ENCODE measurements around the gene HERC2. TPM values are rescaled to one million over a fixed set of nuclear protein-coding genes. Genes with fewer than 3 reads are reported as not detected.
"Not testable (repeated sequence)": the region's sequence is repeated elsewhere in the genome, so short reads cannot be mapped to it uniquely, and the experiment has no call there.

HERC2 gene
- total RNA-seq, 3 donors from 2014 or later, result 61.2 to 109 (median 73.9) TPM

DNA sequence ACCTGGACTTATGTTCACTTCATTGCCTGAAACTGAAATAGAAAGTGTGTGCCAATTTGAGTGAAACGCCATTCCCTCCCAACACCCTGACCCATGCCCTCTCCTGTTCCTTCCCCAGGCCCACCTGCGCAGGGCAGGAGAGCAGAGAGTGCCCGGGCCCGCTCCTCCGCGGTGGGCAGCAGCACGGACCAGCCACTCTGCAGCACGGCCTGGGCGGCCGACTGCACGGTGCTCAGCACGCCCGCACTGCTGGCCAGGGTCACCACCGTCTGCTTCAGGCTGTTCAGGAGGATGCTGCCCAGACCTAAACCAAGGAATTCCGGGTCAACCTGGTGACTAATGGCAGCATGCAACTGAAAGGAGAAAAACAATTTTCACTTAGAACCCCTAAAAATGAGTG lies 66.0 kb downstream of the HERC2 start:
- TF ChIP-seq, protein P1, sequence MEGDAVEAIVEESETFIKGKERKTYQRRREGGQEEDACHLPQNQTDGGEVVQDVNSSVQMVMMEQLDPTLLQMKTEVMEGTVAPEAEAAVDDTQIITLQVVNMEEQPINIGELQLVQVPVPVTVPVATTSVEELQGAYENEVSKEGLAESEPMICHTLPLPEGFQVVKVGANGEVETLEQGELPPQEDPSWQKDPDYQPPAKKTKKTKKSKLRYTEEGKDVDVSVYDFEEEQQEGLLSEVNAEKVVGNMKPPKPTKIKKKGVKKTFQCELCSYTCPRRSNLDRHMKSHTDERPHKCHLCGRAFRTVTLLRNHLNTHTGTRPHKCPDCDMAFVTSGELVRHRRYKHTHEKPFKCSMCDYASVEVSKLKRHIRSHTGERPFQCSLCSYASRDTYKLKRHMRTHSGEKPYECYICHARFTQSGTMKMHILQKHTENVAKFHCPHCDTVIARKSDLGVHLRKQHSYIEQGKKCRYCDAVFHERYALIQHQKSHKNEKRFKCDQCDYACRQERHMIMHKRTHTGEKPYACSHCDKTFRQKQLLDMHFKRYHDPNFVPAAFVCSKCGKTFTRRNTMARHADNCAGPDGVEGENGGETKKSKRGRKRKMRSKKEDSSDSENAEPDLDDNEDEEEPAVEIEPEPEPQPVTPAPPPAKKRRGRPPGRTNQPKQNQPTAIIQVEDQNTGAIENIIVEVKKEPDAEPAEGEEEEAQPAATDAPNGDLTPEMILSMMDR (IDR thresholded peaks at IDR 0.05), result no peak
- no peaks in the 10 kb centered on the region for H3K4me1 ChIP-seq (ENCODE audit: low read depth)
- DNase-seq (no peak), ATAC-seq (no peak)
- no peak overlapping the region for H3K4me3 ChIP-seq
- intact Hi-C loops (cut with DNase I, micrococcal nuclease), result no loop called here
- H3K36me3 ChIP-seq (ENCODE audit: low read depth), result no peaks in the 10 kb centered on the region
- H3K9me3 ChIP-seq, result no peaks in the 10 kb centered on the region

DNA sequence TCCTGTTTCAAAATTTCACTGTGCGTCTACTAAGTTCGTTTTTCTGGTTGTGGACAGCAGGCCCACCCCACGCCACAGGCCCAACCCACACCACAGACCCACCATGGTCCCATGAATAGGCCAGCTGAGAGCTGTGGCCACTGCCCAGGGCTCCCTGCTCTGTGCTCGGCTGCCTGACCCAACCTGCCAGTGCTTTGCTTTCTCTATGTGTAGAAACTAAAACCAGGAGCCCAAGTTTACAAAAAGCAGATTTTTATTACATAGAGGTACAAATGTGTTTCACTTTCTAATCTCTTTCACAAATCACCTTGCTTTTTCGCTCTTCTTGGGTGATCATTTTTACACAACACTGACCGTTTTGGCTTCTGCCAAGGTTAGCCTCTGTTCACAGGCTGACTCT lies 69.1 kb downstream of the HERC2 start:
- H3K4me1 ChIP-seq (ENCODE audit: low read depth), result no peaks in the 10 kb centered on the region
- H3K4me3 ChIP-seq, result no peak overlapping the region
- DNase-seq, result no peak
- no peaks in the 10 kb centered on the region for H3K36me3 ChIP-seq (ENCODE audit: low read depth)
- intact Hi-C loops (cut with DNase I, micrococcal nuclease), result no loop called here
- no peak for ATAC-seq
- H3K9me3 ChIP-seq, result no peaks in the 10 kb centered on the region
- TF ChIP-seq, protein P1 (IDR thresholded peaks at IDR 0.05), result no peak

DNA sequence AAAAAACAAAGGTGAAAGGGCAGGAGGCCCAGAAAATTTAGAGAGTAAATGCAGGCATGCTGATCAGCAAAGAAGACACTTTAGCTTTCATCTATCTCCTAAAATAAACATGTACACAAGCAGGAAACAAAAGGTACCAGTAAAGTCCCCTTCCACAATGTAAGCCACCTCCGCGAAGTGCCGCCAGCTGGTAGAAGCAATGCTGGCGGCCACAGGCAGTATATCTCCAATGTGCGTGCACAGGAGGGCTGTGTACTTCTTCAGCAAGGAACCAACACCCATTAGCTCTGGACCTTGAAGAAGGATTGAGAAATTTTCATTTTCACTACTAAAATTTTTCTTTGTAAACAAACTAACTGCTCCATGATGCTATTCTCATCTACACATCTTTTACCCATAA lies 75.4 kb downstream of the HERC2 start:
- H3K4me3 ChIP-seq, result no peak overlapping the region
- no peaks in the 10 kb centered on the region for H3K4me1 ChIP-seq (ENCODE audit: low read depth)
- intact Hi-C loops (cut with DNase I, micrococcal nuclease), result no loop called here
- ATAC-seq (no peak), DNase-seq (no peak)
- H3K36me3 ChIP-seq (ENCODE audit: low read depth), result no peaks in the 10 kb centered on the region
- H3K9me3 ChIP-seq, result no peaks in the 10 kb centered on the region
- TF ChIP-seq, protein P1 (IDR thresholded peaks at IDR 0.05), result no peak

DNA sequence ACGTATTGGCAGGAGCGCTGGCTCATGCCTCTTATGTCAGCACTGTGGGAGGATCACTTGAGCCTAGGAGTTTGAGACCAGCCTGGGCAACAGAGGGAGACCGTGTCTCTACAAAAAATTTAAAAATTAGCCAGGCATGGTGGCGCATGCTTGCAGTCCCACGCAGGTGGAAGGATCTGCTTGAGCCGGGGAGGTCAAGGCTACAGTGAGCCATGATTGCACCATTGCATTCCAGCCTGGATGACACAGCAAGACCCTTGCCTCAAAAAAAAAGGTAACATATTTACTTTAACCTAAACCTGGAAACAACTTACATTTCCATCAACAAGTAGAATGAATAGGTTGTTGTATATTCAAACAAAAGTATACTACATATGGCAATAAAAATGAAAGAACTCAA lies 78.1 kb downstream of the HERC2 start:
- TF ChIP-seq, protein P1 (IDR thresholded peaks at IDR 0.05), result no peak
- no peak for DNase-seq
- ATAC-seq, result no peak
- H3K4me1 ChIP-seq (ENCODE audit: low read depth), result no peaks in the 10 kb centered on the region
- intact Hi-C loops (cut with DNase I, micrococcal nuclease), result no loop called here
- no peaks in the 10 kb centered on the region for H3K9me3 ChIP-seq
- no peak overlapping the region for H3K4me3 ChIP-seq
- H3K36me3 ChIP-seq (ENCODE audit: low read depth), result no peaks in the 10 kb centered on the region

DNA sequence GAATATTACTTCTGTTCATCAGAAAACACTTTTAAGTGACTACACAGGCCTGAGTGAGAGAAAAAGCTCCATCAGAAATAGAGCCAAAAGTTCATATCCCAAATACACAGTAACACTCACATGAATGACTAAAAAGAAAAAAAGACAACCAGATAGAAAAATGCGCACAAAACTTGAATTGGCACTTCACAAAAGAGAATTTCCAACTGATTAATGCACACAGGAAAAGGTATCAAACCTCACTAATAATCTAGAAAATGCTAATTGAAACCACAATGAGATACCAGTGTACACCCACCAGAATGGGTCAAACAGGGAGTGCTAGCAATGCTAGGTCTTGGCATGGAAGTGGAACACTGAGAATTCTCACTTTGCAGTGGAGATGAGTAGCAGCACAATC lies 78.6 kb downstream of the HERC2 start:
- ATAC-seq (no peak), DNase-seq (no peak)
- H3K4me1 ChIP-seq (ENCODE audit: low read depth), result no peaks in the 10 kb centered on the region
- TF ChIP-seq, protein P1 (IDR thresholded peaks at IDR 0.05), result no peak
- H3K4me3 ChIP-seq, result no peak overlapping the region
- intact Hi-C loops (cut with DNase I, micrococcal nuclease), result no loop called here
- H3K36me3 ChIP-seq (ENCODE audit: low read depth), result peaks cover under 1% of the 10 kb centered on the region
- no peaks in the 10 kb centered on the region for H3K9me3 ChIP-seq

DNA sequence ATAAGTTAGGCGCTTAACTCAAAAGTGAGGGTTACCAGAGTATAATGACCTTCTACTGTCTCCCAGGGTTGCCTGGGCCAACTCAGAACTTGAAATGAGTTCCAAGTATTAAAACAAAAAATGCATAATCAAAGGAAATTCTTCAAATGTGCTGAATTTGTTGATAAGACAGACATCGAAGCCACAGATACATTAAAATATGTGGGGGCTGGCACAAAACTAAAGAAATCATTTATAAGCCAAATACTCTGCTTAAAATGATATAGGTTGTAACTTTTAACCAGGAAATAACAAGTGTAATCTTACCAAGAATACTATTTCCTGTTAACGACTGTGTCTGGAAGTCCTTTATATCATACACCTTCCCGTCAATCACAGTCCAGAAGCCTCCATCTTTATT lies 83.7 kb downstream of the HERC2 start:
- H3K4me3 ChIP-seq; H3K4me1 ChIP-seq (ENCODE audit: low read depth); DNase-seq; H3K9me3 ChIP-seq; ATAC-seq; intact Hi-C loops (cut with DNase I, micrococcal nuclease); H3K36me3 ChIP-seq (ENCODE audit: low read depth): not testable (repeated sequence)

DNA sequence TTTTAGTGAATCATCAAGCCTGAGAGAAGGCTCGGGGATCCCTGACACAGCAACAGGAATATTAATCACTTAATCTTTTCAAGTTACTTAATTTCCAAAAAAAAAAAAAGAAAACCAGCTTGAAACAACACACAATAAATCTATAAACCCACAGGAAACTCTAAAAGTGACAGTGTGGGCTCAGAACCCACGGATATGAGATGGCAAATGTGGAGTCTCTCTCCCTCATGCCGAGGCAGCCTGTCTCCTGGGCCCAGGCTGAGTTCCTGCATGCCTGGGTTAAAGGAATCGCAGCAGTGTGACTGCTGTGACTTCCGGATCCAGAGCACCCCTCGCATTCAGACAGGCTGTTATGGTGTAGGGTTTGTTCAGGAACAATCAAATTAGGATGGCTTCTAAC lies 90.2 kb downstream of the HERC2 start:
- H3K4me3 ChIP-seq; H3K9me3 ChIP-seq; H3K4me1 ChIP-seq (ENCODE audit: low read depth); ATAC-seq; intact Hi-C loops (cut with DNase I, micrococcal nuclease); DNase-seq; H3K36me3 ChIP-seq (ENCODE audit: low read depth): not testable (repeated sequence)

DNA sequence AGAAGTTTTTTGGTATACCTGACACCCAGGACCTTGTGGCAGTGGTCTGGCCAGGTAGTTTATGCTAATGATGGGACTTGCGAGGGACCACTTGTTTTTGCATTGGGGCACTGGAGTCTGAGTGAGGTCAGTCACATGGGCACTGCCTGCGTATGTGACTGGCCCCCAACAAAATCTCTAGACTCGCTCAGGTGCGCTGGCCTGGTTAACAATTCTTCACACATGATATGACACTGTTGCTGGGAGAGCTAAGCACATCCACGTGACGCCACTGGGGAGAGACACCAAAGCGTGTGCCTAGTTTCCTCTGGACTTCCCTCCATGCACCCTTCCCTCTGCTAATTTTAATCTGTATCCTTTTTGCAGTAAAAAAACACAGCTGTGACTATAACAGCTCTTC lies 90.6 kb downstream of the HERC2 start:
- H3K4me1 ChIP-seq (ENCODE audit: low read depth); ATAC-seq; DNase-seq; H3K36me3 ChIP-seq (ENCODE audit: low read depth); intact Hi-C loops (cut with DNase I, micrococcal nuclease); H3K9me3 ChIP-seq; H3K4me3 ChIP-seq: not testable (repeated sequence)

DNA sequence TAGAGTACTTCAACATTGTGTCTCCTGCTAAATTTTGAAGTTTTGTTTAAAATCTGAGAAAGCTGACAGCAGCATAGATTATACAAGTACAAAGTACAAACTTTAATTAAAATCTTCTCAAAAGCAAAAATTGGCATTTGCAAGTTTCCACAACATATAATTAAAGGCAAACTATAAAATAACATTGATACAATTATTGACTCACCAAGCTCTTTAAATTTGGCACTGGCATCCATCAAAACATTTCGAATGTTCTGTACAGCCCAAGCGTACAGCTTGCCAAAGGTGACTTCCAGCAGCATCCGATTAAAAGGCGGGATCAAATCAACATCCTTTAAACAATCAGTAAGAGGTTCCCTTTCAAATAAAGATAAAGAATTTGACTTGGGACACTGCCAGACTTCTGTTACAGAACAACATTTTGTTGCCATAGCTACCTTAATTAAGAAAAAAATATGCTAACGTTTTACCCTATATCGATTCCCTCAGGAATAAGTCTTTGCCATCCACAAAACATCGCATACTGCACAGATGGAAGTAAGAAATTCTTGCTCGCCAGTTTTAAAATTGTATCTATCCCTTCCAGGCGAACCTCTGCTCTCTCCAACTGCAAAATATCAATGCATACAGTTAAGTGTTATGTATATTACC lies 92.9 kb downstream of the HERC2 start:
- ATAC-seq; H3K9me3 ChIP-seq; H3K4me3 ChIP-seq; H3K4me1 ChIP-seq (ENCODE audit: low read depth); H3K36me3 ChIP-seq (ENCODE audit: low read depth); intact Hi-C loops (cut with DNase I, micrococcal nuclease); DNase-seq: not testable (repeated sequence)

All from mucosa of descending colon (tissue), 3 donors.